22Rv1 (cell line): ENCODE data around the gene PDK2.

Experiments used
- H3K27ac ChIP-seq: fragments of 450-650 bp; 2 replicates; pipeline ENCODE4 v1.5.1; 2017
- CTCF ChIP-seq: fragments of 450-650 bp; IDR thresholded peaks from 2 replicates; pipeline ENCODE4 v1.5.1; 2017; ENCODE audit warnings: mild to moderate bottlenecking
- ZFX ChIP-seq: fragments of 450-650 bp; IDR thresholded peaks from 2 replicates; pipeline ENCODE4 v1.6.1; 2017; ENCODE audit warnings: antibody characterized with exemption, borderline replicate concordance

Gene PDK2

GRCh38 chr17:50139185-50139783, 44.1 kb downstream of the PDK2 start:
- TF ChIP-seq ZFX (no peak), CTCF (no peak)
- H3K27ac ChIP-seq: no peak overlapping the region

- no peak overlapping the region for H3K27ac ChIP-seq
- TF ChIP-seq CTCF (peak; percentile 95), ZFX (no peak)
Observed at GRCh38 chr17:50139950-50140885, 45.1 kb downstream of the PDK2 start.

GRCh38 chr17:50141026-50141744, 46.0 kb downstream of the PDK2 start:
- no peak overlapping the region for H3K27ac ChIP-seq
- TF ChIP-seq CTCF (no peak), ZFX (no peak)

GRCh38 chr17:50141745-50142110, 46.6 kb downstream of the PDK2 start:
- no peak overlapping the region for H3K27ac ChIP-seq
- TF ChIP-seq CTCF: no peak

- no peak for TF ChIP-seq ZFX
- TF ChIP-seq CTCF: no peak
- H3K27ac ChIP-seq: no peak overlapping the region
Observed at GRCh38 chr17:50143461-50144176, 48.5 kb downstream of the PDK2 start.

- TF ChIP-seq CTCF (no peak), ZFX (no peak)
- H3K27ac ChIP-seq: no peak overlapping the region
Observed at GRCh38 chr17:50144355-50144754, 49.2 kb downstream of the PDK2 start.
